Activated naive CD8-positive, alpha-beta T cell (primary cell): ENCODE data around the gene KMT2E.
A peak's percentile ranks its signal among the peaks of the same experiment; 100 is the strongest.
"Not testable (repeated sequence)": the region's sequence is repeated elsewhere in the genome, so short reads cannot be mapped to it uniquely, and the experiment has no call there.

Source experiments
- H3K27ac Mint-ChIP-seq: one replicate; pipeline ENCODE4 v1.8.0; 2021; ENCODE audit warnings: mixed read lengths
- H3K27me3 Mint-ChIP-seq: one replicate; pipeline ENCODE4 v1.8.0; 2021; ENCODE audit warnings: mixed read lengths
- H3K36me3 Mint-ChIP-seq: one replicate; pipeline ENCODE4 v1.8.0; 2021; ENCODE audit warnings: mixed read lengths
- H3K4me1 Mint-ChIP-seq: one replicate; pipeline ENCODE4 v1.8.0; 2021; ENCODE audit warnings: low read depth, mixed read lengths
- H3K4me3 Mint-ChIP-seq: one replicate; pipeline ENCODE4 v1.8.0; 2021; ENCODE audit warnings: mild to moderate bottlenecking, mixed read lengths
- H3K9me3 Mint-ChIP-seq: one replicate; pipeline ENCODE4 v1.8.0; 2021; ENCODE audit warnings: low read depth, mixed read lengths

Gene KMT2E

DNA sequence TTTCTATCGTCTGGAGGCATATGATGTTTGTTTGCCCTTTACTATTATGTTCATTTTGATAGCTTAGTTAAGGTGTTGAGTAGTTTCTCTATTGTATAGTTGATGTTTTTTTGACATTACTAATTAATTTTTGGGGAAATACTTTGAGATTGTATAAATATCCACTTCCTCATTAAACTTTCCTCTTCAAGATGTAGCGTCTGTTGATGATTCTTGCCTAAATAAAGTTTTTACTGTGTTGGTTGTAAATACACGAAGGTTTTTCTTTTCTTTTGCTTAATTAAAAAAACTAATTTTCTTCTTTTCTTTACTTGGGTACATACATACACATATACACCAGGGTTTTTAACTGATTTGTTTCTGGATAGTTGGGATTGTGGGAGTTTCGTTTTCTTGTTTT, 8.5 kb downstream of the KMT2E start:
- Mint-ChIP-seq H3K4me1 (peaks cover 82% of the 10 kb centered on the region), H3K9me3 (no peaks in the 10 kb centered on the region), H3K4me3 (peak overlapping the region; percentile 35), H3K27me3 (no peaks in the 10 kb centered on the region), H3K36me3 (peaks cover 5% of the 10 kb centered on the region), H3K27ac (peak overlapping the region; percentile 75)

DNA sequence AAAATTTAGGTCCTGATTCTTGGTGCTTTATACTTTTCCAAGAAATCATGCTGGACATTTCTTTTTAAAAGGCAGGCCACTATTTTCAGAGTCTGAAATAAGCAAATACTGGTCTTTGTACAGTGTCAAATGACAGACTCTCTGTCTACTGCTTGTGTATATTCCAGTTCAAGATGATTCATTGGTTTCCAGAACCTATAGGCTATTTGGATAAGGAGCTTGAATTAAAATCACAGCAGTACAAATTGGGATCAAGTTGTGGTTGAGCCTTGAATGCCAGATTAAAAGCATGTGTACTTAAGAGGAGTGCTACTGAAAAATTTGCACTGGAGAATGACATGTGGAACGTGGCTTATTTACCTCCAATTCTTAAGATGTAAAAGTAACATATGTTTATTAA, 10.7 kb downstream of the KMT2E start:
- Mint-ChIP-seq H3K4me3 (peak overlapping the region; percentile 3), H3K36me3 (peaks cover 5% of the 10 kb centered on the region), H3K9me3 (no peaks in the 10 kb centered on the region), H3K4me1 (peaks cover 89% of the 10 kb centered on the region), H3K27me3 (no peaks in the 10 kb centered on the region), H3K27ac (peak overlapping the region; percentile 70)

DNA sequence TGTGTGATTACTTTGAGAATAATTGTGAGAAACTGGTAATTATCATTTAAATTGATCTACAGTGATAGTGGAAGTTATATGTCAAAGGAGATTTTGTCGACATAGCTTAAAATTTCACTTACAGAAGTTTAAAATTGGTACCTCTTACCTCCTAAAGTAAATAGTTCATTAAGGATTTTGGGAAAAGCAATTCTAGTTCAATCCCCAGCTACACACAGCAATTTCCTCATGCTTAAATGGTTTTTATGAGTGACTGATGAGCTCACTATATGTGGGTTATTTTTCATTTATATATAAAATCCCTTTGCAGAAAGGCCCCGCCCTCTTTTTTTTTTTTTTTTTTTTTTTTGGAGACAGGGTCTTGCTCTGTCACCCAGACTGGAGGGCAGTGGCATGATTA, 12.7 kb downstream of the KMT2E start:
- H3K9me3 Mint-ChIP-seq = no peaks in the 10 kb centered on the region
- peak overlapping the region; percentile 67 for H3K27ac Mint-ChIP-seq
- H3K27me3 Mint-ChIP-seq = no peaks in the 10 kb centered on the region
- H3K4me3 Mint-ChIP-seq = peak overlapping the region; percentile 8
- peaks cover 89% of the 10 kb centered on the region for H3K4me1 Mint-ChIP-seq
- peaks cover 5% of the 10 kb centered on the region for H3K36me3 Mint-ChIP-seq

DNA sequence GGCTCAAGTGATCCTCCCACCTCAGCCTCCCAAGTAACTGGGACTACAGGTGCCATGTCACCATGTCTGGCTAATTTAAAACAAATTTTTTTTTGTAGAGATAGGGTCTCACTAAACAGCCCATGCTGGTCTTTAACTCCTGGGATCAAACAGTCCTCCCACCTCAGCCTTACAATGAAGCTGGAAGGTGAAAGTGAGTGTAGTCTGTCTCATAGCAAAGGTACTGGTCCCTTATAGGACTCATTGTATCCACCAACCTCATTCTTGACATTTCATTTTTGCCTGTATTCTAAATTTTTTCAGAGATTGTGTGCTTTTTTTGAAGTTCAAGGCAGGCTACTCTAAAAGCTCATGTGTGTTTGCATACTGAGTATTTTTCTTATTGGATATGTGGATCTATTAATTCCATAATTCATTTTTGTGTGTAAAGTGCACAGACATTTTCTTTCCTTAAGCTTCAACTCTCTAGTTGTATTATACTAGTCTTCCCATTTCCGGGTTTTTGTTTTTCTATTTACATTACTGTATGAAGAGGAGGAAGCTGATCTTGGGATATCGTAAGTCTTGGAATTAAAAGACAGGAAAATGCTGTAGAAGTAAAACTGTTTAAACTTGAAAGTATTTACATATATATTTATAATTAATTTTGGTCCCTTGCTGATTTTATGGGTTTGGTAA, 13.3 kb downstream of the KMT2E start:
- peak overlapping the region; percentile 73 for H3K27ac Mint-ChIP-seq
- H3K27me3 Mint-ChIP-seq = no peaks in the 10 kb centered on the region
- H3K4me3 Mint-ChIP-seq = peak overlapping the region; percentile 8
- no peaks in the 10 kb centered on the region for H3K9me3 Mint-ChIP-seq
- peaks cover under 1% of the 10 kb centered on the region for H3K36me3 Mint-ChIP-seq
- peaks cover 83% of the 10 kb centered on the region for H3K4me1 Mint-ChIP-seq

DNA sequence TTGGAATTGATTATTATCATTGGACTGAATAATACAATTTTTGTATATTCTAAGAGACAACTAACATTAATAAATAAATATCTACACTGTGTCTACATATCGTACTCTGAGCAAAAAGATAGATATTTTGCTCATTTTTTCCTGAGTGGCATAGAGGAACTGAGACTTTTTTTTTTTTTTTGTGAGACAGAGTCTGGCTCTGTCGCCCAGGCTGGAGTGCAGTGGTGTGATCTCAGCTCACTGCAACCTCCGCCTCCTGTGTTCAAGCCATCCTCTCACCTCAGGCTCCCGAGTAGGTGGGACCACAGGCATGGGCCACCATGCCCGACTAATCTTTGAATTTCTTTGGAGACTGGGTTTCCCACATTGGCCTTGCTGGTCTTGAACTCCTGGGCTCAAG, 14.0 kb downstream of the KMT2E start:
- Mint-ChIP-seq H3K4me3 (peak overlapping the region; percentile 38), H3K9me3 (no peaks in the 10 kb centered on the region), H3K36me3 (no peaks in the 10 kb centered on the region), H3K4me1 (peaks cover 79% of the 10 kb centered on the region), H3K27me3 (no peaks in the 10 kb centered on the region), H3K27ac (peak overlapping the region; percentile 50)

DNA sequence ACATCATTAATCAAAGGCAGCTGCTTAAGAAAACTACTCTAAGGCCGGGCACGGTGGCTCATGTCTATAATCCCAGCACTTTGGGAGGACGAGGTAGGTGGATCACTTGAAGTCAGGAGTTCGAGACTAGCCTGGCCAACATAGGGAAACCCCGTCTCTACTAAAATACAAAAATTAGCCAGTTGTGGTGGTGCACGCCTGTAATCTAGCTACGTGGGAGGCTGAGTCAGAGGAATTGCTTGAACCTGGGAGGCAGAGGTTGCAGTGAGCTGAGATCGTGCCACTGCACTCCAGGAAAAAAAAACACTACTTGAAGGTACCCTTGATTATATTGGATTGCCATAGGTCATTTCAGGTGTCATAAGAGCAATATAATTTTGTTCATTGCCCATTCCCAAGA, 14.9 kb downstream of the KMT2E start:
- H3K36me3 Mint-ChIP-seq, H3K9me3 Mint-ChIP-seq, H3K27me3 Mint-ChIP-seq: not testable (repeated sequence)
- peak overlapping the region; percentile 50 for H3K27ac Mint-ChIP-seq
- peaks cover 81% of the 10 kb centered on the region for H3K4me1 Mint-ChIP-seq
- H3K4me3 Mint-ChIP-seq = peak overlapping the region; percentile 31

DNA sequence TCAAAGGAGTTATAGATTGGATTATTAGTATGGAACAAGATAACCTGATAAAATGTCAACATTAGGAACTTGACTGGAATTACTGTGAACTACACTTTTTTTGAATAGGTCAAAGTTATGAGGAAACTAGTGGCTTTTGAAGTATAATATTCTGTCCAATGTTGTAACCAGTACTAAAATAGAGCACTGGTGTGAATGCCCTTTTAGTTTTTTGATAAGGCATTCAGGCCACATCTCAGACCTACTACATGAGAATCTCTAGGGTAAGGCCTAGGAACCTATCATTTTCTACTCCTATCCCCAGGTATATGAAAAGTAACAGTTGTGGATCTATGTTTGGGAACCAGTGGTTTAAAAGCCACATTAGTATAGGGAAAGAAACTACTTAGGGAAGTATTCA, 16.4 kb downstream of the KMT2E start:
- no peaks in the 10 kb centered on the region for H3K9me3 Mint-ChIP-seq
- H3K36me3 Mint-ChIP-seq = peaks cover 3% of the 10 kb centered on the region
- H3K27me3 Mint-ChIP-seq = no peaks in the 10 kb centered on the region
- H3K4me3 Mint-ChIP-seq = peak overlapping the region; percentile 31
- peaks cover 72% of the 10 kb centered on the region for H3K4me1 Mint-ChIP-seq
- peak overlapping the region; percentile 80 for H3K27ac Mint-ChIP-seq

DNA sequence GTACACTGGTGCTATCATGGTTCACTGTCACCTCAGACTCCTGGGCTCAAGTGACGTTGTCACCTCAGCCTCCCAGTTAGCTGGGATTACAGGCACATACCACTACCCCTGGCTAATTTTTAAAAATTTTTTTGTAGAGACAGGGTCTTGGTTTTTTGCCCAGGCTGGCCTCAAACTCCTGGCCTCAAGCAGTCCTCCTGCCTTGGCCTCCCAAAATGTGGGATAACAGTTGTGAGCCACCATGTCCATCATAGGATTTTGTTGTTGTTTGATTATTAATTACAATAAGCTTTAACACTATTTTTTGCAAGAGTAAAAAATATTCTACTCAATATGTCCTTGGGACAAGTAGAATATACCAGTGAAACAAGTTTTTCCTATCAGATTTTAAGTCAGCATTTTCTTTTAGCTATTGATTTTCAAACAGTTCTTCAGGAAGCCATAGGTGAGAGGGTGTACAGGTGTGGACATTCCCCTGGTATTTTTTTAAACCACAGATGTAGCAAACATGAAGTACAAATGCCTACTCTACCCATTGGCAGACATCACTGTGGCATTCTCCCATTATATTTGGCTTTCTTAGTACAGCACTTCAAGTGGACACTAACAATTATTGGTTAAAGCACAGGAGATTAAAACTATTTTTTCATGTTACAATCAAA, 18.7 kb downstream of the KMT2E start:
- no peaks in the 10 kb centered on the region for H3K27me3 Mint-ChIP-seq
- no peak overlapping the region for H3K4me3 Mint-ChIP-seq
- H3K27ac Mint-ChIP-seq = peak overlapping the region; percentile 77
- peaks cover 3% of the 10 kb centered on the region for H3K36me3 Mint-ChIP-seq
- no peaks in the 10 kb centered on the region for H3K9me3 Mint-ChIP-seq
- peaks cover 68% of the 10 kb centered on the region for H3K4me1 Mint-ChIP-seq

DNA sequence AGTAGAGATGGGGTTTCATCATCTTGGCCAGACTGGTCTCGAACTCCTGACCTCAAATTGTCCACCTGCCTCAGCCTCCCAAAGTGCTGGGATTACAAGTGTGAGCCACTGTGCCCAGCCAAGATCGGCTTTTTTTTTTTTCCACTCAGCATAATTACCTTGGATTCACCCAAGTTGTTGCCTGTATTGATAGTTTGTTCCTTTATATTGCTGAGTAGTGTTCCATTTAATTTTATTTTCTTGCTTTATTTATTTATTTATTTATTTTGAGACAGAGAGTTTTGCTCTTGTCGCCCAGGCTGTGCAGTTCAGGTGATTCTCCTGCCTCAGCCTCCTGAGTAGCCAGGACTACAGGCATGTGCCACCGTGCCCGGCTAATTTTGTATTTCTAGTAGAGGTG, 21.3 kb downstream of the KMT2E start:
- Mint-ChIP-seq H3K27ac (peak overlapping the region; percentile 70), H3K9me3 (no peaks in the 10 kb centered on the region), H3K27me3 (no peaks in the 10 kb centered on the region), H3K4me1 (peaks cover 62% of the 10 kb centered on the region), H3K4me3 (no peak overlapping the region), H3K36me3 (peaks cover 3% of the 10 kb centered on the region)

DNA sequence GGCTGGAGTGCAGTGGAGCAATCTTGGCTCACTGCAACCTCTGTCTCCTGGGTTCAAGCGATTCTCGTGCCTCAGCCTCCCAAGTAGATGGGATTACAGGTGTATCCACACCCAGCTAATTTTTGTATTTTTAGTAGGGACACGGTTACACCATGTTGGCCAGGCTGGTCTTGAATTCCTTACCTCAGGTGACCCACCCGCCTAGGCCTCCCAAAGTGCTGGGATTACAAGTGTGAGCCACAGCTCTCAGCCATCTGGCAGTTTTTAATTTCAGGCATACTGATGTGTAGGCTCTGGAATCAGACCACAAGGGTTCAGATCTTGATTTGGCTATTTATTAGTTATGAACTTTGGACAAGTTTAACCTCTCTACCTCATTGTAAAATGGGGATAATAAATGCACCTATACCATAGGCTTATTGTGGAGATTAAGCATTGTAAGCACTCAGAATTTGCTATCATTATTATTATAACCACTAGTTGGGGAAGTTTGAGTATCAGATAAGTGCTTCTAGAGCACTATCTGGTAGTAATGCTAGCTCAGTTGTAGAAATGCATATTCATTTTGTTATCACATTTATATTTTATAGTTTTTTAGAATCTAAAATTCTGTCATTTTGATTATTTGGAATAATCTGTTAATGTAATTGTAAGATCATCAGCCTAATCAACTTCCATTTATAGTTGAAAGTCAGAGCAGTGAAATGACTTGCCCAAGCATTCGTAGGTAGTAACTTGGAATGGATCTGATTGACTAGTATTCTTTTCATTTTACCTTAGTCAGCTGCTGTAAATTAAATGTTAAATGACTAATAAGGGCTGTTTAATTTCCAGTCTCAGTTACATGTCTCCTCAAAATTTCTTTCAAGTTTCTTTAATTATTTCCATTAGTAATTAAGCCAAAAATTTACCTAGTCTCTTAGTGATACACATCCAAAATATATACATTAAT, 22.5 kb downstream of the KMT2E start:
- Mint-ChIP-seq H3K4me3 (no peak overlapping the region), H3K9me3 (no peaks in the 10 kb centered on the region), H3K36me3 (peaks cover 3% of the 10 kb centered on the region), H3K4me1 (peaks cover 60% of the 10 kb centered on the region), H3K27me3 (no peaks in the 10 kb centered on the region), H3K27ac (peak overlapping the region; percentile 70)

DNA sequence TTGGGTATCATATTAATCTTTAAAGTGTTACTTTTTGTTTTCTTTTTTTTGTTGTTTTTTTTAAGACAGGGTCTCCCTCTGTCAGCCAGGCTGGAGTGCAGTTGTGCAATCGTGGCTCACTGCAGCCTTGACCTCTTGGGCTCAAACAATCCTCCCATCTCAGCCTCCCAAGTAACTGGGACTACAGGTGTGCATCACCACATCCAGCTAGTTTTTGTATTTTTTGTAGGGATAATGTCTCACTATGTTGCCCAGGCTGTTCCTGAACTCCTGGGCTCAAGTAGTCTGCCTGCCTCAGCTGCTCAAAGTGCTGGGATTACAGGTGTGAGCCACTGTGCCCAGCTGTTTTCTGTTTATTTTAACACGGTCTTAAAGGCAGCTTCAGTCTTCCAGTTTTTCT, 23.3 kb downstream of the KMT2E start:
- Mint-ChIP-seq H3K36me3 (peaks cover 3% of the 10 kb centered on the region), H3K27me3 (no peaks in the 10 kb centered on the region), H3K4me1 (peaks cover 62% of the 10 kb centered on the region), H3K27ac (peak overlapping the region; percentile 22), H3K4me3 (peak overlapping the region; percentile 38), H3K9me3 (no peaks in the 10 kb centered on the region)

DNA sequence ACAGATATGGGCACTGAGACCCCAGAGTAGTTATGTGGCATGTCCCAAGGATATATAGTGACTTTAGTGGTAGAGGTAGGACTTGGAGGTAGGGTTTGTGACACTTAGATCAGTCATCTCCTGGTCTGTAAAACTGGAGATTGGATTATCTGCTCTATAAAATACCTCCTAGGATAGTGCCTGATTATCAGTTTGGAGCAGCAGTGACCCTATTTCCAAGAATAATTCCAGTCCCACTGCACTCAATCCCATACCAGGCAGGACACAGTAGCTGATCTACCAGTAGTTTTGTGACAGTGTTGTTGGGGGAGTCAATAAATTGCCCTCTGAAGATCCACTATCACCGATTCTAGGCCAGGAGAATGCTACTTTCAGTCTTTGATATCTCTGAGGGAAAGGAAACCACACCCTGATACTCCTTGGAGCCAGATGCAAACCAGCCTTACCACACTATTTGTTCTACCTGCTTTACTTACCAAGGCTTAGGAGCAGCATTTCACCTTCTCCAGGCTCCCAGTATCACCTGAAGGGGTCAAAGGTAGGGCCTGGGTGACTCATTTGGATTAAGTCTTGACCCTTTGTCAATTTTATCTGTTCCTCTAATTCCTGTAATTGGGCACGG, 30.6 kb downstream of the KMT2E start:
- H3K4me1 Mint-ChIP-seq = peaks cover 64% of the 10 kb centered on the region
- no peaks in the 10 kb centered on the region for H3K9me3 Mint-ChIP-seq
- H3K27ac Mint-ChIP-seq = peak overlapping the region; percentile 76
- no peaks in the 10 kb centered on the region for H3K36me3 Mint-ChIP-seq
- H3K27me3 Mint-ChIP-seq = no peaks in the 10 kb centered on the region
- no peak overlapping the region for H3K4me3 Mint-ChIP-seq

DNA sequence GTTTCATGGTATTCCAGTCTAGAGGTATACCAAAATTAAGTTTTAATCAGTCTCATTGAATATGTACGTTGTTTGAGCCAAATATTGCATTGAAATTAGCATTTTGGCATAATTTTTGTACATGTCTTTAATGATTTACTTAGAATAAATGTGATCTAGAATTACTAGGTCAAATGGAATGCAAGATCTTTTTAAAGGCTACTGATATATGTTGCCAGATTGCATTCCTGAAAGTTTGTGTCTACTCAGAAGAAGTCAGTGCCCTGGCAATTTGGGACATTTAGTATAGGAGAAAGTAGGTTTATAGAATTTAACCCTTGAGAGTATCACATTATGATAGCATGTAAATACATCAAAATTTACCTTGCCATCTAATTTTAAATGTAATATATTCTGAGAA, 32.4 kb downstream of the KMT2E start:
- Mint-ChIP-seq H3K27ac (peak overlapping the region; percentile 41), H3K4me3 (no peak overlapping the region), H3K27me3 (no peaks in the 10 kb centered on the region), H3K36me3 (no peaks in the 10 kb centered on the region), H3K9me3 (no peaks in the 10 kb centered on the region), H3K4me1 (peaks cover 67% of the 10 kb centered on the region)

DNA sequence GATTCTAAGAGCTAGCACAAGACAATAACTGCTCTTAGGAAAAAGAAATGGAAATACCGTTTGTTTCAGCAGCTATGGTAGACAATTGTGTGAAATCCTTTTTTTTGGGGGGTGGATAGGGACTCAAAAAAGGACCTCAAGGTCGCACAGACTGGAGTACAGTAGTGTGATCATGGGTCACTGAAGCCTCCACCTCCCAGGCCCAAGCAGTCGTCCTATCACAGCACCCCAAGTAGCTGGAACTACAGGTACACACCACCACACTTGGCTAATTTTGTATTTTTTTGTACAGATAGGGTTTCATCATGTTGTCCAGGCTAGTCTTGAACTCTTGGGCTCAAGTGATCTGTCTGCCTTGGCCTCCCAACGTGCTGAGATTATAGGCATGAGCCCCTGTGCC, 33.9 kb downstream of the KMT2E start:
- Mint-ChIP-seq H3K27me3 (no peaks in the 10 kb centered on the region), H3K4me1 (peaks cover 72% of the 10 kb centered on the region), H3K36me3 (no peaks in the 10 kb centered on the region), H3K9me3 (no peaks in the 10 kb centered on the region), H3K27ac (peak overlapping the region; percentile 56), H3K4me3 (no peak overlapping the region)

DNA sequence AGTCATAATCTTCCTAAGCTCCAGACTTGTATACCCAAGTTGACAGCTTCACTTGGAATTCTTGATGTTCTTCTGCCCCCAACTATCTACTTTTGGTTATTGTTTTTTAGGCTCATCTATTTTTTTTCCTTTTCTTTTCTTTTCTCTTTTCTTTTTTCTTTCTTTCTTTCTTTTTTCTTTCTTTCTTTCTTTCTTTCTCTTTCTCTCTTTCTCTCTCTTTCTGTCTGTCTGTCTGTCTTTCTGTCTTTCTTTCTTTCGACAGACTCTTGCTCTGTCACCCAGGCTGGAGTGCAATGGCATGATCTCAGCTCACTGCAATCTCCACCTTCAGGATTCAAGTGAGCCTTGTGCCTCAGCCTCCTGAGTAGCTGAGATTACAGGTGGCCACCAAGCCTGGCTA, 36.5 kb downstream of the KMT2E start:
- no peaks in the 10 kb centered on the region for H3K9me3 Mint-ChIP-seq
- no peak overlapping the region for H3K4me3 Mint-ChIP-seq
- H3K27me3 Mint-ChIP-seq = no peaks in the 10 kb centered on the region
- no peaks in the 10 kb centered on the region for H3K36me3 Mint-ChIP-seq
- H3K27ac Mint-ChIP-seq = peak overlapping the region; percentile 79
- peaks cover 72% of the 10 kb centered on the region for H3K4me1 Mint-ChIP-seq
